ENCODE data around the gene MEGF11.
A peak's percentile ranks its signal among the peaks of the same experiment; 100 is the strongest.
"Not testable (repeated sequence)": the region's sequence is repeated elsewhere in the genome, so short reads cannot be mapped to it uniquely, and the experiment has no call there.

Gene MEGF11

DNA sequence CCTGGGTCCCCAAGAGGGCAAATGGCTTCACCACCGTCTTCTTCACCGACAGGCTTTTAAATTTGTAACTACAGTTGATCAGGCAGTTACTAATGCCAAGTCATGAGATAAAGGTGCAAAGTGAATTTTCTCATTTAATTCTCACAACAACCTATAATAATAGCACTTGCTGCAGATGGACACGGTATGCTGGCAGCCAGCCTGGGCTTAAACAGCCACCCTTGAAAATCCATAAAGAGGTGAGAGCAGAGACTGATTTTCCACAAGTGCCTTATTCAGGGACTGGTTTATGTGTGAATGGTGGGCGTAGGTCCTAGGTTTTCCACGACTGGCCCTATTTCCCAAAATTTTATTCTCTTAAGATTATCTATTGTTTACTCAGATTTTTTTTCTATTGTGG lies 266.4 kb downstream of the MEGF11 start:
- DNase-seq: no peak

GRCh38 chr15:65986416-65986815 lies 267.1 kb downstream of the MEGF11 start:
- DNase-seq: no peak

GRCh38 chr15:65985387-65985786 lies 268.2 kb downstream of the MEGF11 start:
- DNase-seq: no peak

- no peak for DNase-seq
Measured at GRCh38 chr15:65982627-65983322, 270.8 kb downstream of the MEGF11 start.

GRCh38 chr15:65981837-65982626 lies 271.5 kb downstream of the MEGF11 start:
- peak; percentile 74 for DNase-seq

- DNase-seq: no peak
Measured at GRCh38 chr15:65980824-65981456, 272.6 kb downstream of the MEGF11 start.

DNA sequence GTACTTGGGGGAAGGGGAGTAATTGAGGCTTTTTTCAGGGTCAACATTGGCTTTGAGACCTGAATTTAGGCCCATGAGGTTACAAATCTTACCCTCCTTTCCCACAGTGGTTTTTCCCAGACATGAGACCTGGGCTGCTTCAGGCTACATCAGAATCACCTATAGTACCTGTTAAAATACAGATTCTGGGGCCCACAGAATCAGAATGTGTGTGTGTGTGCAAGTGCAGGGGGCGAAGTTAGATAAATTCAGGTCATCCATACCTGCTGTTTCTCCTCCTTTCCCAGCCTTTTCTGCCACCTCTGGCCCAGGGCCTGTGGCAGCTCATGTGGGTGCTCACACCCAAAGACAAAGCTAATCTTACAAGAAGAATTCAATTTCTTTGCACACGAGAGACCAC lies 273.7 kb downstream of the MEGF11 start:
- DNase-seq: no peak

DNA sequence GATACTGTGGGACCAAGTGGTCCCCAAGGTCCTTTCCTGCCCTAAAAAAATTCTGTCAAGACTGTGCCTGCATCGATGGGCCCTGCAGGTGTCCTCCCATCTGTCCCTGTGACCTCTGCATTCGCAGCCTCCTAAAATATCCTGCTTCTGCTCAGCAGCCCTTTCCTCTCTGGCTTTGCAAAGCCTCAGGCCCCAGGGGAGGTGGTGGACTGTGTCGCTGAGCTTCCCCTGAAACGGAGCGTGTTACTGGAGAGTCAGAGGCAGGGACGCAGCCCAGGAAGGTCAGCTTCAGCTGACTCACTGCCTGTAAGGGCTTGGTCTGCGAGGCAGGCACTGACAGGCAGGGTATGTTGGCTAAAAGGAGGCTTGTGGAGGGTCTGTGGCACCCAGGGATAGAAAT lies 274.2 kb downstream of the MEGF11 start:
- DNase-seq: no peak

DNA sequence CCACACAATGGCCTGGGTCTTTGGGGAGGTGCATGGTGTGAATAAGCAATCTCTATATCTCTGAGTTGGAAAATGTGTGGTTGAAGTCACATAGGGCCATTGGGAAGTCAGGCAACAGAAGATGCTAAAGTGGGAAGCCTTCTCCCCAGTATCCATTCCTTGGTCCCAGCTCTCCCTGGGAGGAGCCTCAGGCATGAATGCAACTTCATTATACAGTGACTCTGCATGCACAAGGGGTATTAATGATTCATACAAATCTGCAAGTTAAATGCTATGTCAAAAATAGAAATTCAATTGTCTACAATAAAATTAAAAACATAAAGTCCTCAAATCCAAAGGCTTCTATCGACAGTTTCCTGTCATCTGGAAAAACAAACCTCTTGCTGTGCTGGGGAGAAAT lies 275.4 kb downstream of the MEGF11 start:
- DNase-seq: no peak

DNA sequence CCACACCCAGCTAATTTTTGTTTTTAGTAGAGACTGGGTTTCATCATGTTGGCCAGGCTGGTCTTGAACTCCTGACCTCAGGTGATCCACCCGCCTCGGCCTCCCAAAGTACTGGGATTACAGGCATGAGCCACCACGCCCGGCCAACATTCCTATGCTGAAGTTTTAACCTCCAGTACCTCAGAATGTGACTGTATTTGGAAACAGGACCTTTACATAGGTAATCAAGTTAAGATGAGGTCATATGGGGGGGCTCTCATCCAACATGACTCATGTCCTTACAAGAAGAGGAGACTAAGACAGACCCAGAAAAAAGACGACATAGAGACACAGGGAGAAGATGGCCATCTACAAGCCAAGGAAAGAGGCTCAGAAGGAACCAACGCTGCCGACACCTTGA lies 277.4 kb downstream of the MEGF11 start:
- DNase-seq: not testable (repeated sequence)

DNA sequence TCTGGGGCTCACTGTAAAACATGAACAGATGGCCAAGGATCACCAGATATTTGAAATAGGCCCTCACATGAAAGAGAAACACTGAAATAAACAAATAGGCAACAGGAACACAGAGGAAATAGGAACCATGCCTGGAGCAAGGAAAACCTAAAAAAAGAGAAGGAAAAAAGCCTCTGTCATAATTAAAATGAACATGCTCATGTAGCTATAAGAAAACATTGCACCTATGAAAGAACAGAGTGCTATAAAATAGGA lies 281.9 kb downstream of the MEGF11 start:
- DNase-seq: no peak

DNA sequence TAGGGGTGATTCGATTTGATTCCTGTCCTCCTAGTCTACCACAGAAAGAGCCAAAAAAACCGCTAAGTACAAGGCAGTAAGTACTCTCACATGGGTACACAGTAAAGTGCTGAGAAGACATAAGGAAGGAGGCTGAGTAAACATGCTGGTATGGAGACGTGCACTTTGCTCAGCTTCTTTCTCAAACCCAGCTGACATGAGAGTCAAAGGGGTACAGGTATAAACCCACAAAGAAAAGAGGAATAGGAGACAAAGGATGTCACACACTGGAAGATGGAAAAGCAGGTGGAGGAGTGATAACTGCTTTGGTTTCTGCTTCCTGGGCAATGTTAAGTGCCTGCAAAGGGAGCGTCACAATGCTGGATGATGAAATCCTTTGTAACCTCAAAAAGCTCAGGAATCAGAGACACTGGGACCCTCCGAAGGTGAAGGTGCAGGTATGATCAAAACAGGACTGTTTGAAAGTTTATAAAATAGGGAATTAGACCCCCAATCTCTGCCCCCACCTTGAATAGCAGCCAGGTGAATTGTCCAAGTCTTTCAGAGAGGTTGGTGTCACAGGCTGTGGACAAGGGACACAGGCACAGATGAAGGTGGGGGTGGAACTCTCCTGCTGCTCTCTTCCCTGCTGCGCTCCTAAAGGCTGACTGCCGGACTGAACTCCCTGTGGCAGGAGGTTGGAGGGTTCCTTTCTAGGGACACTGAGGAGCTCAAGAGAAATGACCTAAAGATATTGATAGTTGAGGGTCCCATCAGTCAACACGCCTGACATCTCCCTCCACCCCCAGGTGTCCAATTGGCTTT lies 282.4 kb downstream of the MEGF11 start:
- no peak for DNase-seq

GRCh38 chr15:65969865-65970816 lies 283.4 kb downstream of the MEGF11 start:
- no peak for DNase-seq

- no peak for DNase-seq
Measured at GRCh38 chr15:65968511-65968910, 285.0 kb downstream of the MEGF11 start.

GRCh38 chr15:65964792-65965433 lies 288.6 kb downstream of the MEGF11 start:
- DNase-seq: no peak

DNA sequence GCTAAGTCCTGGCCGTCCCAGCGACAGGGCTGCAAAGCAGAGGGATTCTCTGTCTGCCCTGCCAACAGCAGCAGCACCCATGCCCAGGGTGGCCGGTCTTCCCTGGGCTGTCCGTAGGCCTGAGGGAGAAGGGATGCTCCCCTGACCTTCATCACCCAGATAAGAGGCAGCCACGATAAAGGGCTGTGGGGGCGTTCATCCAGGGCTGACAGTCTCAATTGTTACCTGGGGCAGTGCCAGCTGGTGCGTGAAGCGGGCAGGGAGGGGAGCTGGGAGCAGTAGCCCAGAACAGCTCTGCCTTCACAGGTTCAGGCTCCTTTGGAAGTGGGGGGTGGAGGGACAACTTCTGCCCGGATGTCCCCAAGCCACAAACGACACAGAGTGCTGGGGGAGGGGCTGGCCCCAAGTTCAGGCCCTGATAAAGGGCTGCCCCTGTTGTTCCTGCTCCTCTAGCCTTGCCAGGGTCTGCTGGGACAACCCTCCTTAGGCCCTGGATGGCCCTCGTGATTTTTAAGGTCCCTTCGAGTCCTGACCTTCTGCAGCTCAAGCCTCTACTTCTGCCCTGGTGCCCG lies 289.6 kb downstream of the MEGF11 start:
- DNase-seq: no peak

- no peak for DNase-seq
Measured at GRCh38 chr15:65963358-65963757, 290.2 kb downstream of the MEGF11 start.

GRCh38 chr15:65962187-65962586 lies 291.4 kb downstream of the MEGF11 start:
- DNase-seq: no peak

GRCh38 chr15:65960586-65960985 lies 293.0 kb downstream of the MEGF11 start:
- peak; percentile 22 for DNase-seq

DNA sequence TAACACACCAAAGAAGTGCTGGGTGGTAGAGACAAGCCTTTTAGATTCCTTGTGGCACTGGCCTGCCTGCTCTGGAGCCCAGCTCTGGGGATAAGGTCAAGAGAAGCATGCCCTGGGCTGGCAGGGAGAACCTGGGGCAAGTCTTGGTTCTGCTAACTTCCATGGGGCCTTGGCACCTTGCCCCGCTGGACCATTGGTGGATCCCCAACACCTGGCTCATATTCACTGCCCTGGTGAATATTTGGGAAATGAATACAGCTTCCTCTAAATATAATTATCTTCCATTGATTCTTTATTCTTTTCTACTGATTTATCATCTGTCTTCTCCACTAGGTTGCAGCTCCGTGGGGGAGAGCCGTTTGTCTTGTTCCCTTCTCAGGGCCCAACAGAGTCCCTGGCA lies 294.7 kb downstream of the MEGF11 start:
- no peak for DNase-seq

DNA sequence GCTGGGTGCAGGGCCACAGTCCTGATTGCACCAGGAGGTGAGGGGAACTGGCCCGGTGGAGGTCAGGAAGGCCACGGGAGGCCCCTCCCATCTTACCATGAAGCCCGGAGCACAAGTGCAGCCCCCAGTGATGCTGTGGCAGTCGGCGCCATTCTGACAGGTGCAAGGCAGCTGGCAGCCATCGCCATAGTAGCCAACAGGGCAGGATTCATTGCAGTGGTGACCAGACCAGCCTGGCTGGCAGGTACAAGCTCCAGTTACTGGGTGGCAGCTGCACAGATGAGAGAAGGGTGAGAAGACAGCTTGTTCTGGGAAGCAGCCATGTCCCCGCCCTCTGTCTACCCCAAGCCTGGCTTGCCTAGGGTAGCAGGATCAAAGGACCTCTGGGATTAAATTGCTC lies 296.1 kb downstream of the MEGF11 start:
- DNase-seq: peak; percentile 56
